Activated naive CD4-positive, alpha-beta T cell treated with anti-CD3 and anti-CD28 coated beads, Interleukin-2, amount 50 U/mL, for 16 hours (primary cell): Measurements from ENCODE around the gene TRIM28.
A peak's percentile ranks its signal among the peaks of the same experiment; 100 is the strongest.
"Not testable (repeated sequence)": the region's sequence is repeated elsewhere in the genome, so short reads cannot be mapped to it uniquely, and the experiment has no call there.

Source experiments
- DNase-seq: peaks from one replicate; pipeline ENCODE4 v3.0.0-alpha.2; 2020

The TRIM28 gene

GRCh38 chr19:58561373-58562121 lies 17.7 kb downstream of the TRIM28 start:
- no peak for DNase-seq

- no peak for DNase-seq
Measured at GRCh38 chr19:58562122-58563033, 18.5 kb downstream of the TRIM28 start.

- no peak for DNase-seq
Measured at GRCh38 chr19:58563034-58563573, 19.2 kb downstream of the TRIM28 start.

GRCh38 chr19:58563823-58564222 lies 20.0 kb downstream of the TRIM28 start:
- no peak for DNase-seq

- DNase-seq, result no peak
Measured at GRCh38 chr19:58566989-58567388, 23.1 kb downstream of the TRIM28 start.

GRCh38 chr19:58568453-58569130 lies 24.7 kb downstream of the TRIM28 start:
- DNase-seq, result no peak

GRCh38 chr19:58569191-58569942 lies 25.5 kb downstream of the TRIM28 start:
- DNase-seq, result no peak

- no peak for DNase-seq
Measured at GRCh38 chr19:58569943-58570670, 26.2 kb downstream of the TRIM28 start.

- DNase-seq, result no peak
Measured at GRCh38 chr19:58570770-58571574, 27.1 kb downstream of the TRIM28 start.

- no peak for DNase-seq
Measured at GRCh38 chr19:58571575-58571947, 27.7 kb downstream of the TRIM28 start.

GRCh38 chr19:58572026-58572817 lies 28.4 kb downstream of the TRIM28 start:
- no peak for DNase-seq

GRCh38 chr19:58572818-58573657 lies 29.2 kb downstream of the TRIM28 start, which contains the start of gene MZF1:
Gene MZF1 (minus strand): TSS chr19:58573335. CDS start chr19:58571389, 1,946 bp downstream.
- peak; percentile 100 for DNase-seq

GRCh38 chr19:58573658-58574164 lies 29.8 kb downstream of the TRIM28 start:
- DNase-seq, result no peak

- peak; percentile 78 for DNase-seq
Measured at GRCh38 chr19:58575183-58576041, 31.5 kb downstream of the TRIM28 start.

GRCh38 chr19:58577581-58577980 lies 33.7 kb downstream of the TRIM28 start:
- not testable (repeated sequence) for DNase-seq

- DNase-seq, result no peak
Measured at GRCh38 chr19:58578012-58578925, 34.4 kb downstream of the TRIM28 start.
